Measurements from ENCODE around the gene ILKAP. TPM values are rescaled to one million over a fixed set of nuclear protein-coding genes. Genes with fewer than 3 reads are reported as not detected.

Gene ILKAP
- total and polyA plus RNA-seq, 2 of the 4 experiments (the other 2 are of a cell fraction), result 13.3 to 44.2 TPM

DNA sequence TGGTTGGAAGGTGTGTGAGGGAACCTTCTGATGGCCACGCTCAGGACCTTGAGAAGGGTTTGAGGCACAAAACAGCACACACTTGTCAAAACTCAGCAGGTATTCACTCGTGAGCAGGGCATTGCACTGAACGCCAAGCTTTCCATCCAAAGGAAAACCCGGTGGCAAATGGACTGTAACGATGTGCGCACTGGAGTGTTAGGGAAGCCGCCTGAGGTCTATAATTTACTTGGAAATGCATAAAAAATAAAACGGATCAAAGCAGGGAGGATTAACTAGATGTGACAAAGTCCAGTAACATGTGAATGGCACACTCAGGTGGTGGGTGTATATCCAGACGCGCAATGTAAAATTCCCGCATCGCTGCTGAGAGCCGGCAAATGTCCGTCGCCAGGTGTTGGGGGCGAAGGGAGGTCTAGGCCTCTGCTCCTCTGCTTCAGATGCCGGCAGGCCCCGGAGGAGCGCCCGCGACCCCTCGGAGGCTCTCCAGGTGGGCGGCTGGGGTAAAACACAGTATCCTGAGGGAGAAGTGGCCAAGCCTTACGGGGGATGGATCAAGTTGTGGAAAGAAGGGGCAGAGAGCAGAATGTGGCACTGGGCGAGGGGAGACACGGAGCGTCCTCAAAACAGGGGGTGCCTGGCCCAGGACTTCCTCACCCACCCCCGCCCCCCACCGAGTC, 21.0 kb upstream of the ILKAP start:
- no TSS peak for BruUV-seq (replicated peaks)
- Histone ChIP-seq H4K20me1 (ENCODE audit: insufficient read depth, low read length) (no peaks in the 10 kb centered on the region), H2AFZ (replicated peaks; ENCODE audit: low read length, poor library complexity) (no peak overlapping the region), H3K9me1 (ENCODE audit: insufficient read depth, low read length) (no peaks in the 10 kb centered on the region), H3K36me3 (ENCODE audit: control insufficient read depth, insufficient read depth, low read length) (no peaks in the 10 kb centered on the region), H4K8ac (ENCODE audit: low read depth in 2 of 2, low read length in 2 of 2) (no peak overlapping the region), H3K9me3 (ENCODE audit: control insufficient read depth, insufficient read depth, low read length) (no peaks in the 10 kb centered on the region), H3K18ac (ENCODE audit: low read depth, low read length) (no peak overlapping the region), H3K56ac (ENCODE audit: extremely low read depth, insufficient read depth, low read length) (no peak overlapping the region), H4K91ac (ENCODE audit: insufficient read depth, low read depth, low read length) (no peak overlapping the region), H3K27me3 (ENCODE audit: control insufficient read depth, insufficient read depth, low read length) (peaks cover 20% of the 10 kb centered on the region), H3K27ac (ENCODE audit: insufficient read depth, low read length) (no peak overlapping the region), H3K79me1 (ENCODE audit: low read depth in 1 of 2, low read length in 2 of 2) (no peaks in the 10 kb centered on the region), H3K4me1 (ENCODE audit: control insufficient read depth, insufficient read depth, low read length) (0 out of 2 replicates have a peak, but pooled peaks cover 2% of the 10 kb centered on the region), H2AK5ac (ENCODE audit: low read depth, low read length) (no peak overlapping the region), H2BK20ac (ENCODE audit: low read depth, low read length) (no peak overlapping the region), H2BK5ac (ENCODE audit: low read depth, low read length, poor library complexity, severe bottlenecking) (no peak overlapping the region), H3K14ac (replicated peaks; ENCODE audit: low read depth, low read length) (no peak overlapping the region), H3K4ac (ENCODE audit: low read depth, low read length) (no peak overlapping the region), H3K9ac (ENCODE audit: low read depth, low read length) (no peak overlapping the region), H2BK15ac (ENCODE audit: low read depth, low read length) (no peak overlapping the region), H3K4me3 (ENCODE audit: insufficient read depth, low read depth, low read length) (no peak overlapping the region), H4K5ac (ENCODE audit: low read depth, low read length) (no peak overlapping the region), H2AK9ac (replicated peaks; ENCODE audit: low read depth, low read length, poor library complexity) (no peak overlapping the region), H2BK120ac (ENCODE audit: low read depth, low read length) (no peak overlapping the region), H3K23ac (ENCODE audit: low read depth, low read length) (no peak overlapping the region), H3K4me2 (ENCODE audit: low read depth, low read length) (no peak overlapping the region)
- 92% methylated on average over 15 of the region's 29 CpGs; no CpG with 5 or more reads in 1 of the 2 experiments for WGBS, 2 experiments (ENCODE audit: extremely low coverage in 2 of 2, insufficient read length in 1 of 2)
- intact Hi-C loops (cut with micrococcal nuclease), result no loop called here
- ChIA-PET CTCF (no interaction called here), POLR2A (ENCODE audit: unreplicated experiment) (no interaction called here)
- no peak for TF ChIP-seq RAD21 (IDR thresholded peaks at IDR 0.05; ENCODE audit: low read length)
- TF ChIP-seq, protein P1, sequence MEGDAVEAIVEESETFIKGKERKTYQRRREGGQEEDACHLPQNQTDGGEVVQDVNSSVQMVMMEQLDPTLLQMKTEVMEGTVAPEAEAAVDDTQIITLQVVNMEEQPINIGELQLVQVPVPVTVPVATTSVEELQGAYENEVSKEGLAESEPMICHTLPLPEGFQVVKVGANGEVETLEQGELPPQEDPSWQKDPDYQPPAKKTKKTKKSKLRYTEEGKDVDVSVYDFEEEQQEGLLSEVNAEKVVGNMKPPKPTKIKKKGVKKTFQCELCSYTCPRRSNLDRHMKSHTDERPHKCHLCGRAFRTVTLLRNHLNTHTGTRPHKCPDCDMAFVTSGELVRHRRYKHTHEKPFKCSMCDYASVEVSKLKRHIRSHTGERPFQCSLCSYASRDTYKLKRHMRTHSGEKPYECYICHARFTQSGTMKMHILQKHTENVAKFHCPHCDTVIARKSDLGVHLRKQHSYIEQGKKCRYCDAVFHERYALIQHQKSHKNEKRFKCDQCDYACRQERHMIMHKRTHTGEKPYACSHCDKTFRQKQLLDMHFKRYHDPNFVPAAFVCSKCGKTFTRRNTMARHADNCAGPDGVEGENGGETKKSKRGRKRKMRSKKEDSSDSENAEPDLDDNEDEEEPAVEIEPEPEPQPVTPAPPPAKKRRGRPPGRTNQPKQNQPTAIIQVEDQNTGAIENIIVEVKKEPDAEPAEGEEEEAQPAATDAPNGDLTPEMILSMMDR (conservative IDR thresholded peaks at IDR 0.05; ENCODE audit: low read depth, low read length), result no peak
- no peak for TF ChIP-seq FOS (IDR thresholded peaks at IDR 0.05; ENCODE audit: low read depth, low read length)
- TF ChIP-seq RCOR1 (IDR thresholded peaks at IDR 0.05; ENCODE audit: insufficient replicate concordance, low read length), result no peak
- no peak for TF ChIP-seq MXI1 (IDR thresholded peaks at IDR 0.05; ENCODE audit: borderline replicate concordance, low read depth, low read length)
- TF ChIP-seq, protein P2, sequence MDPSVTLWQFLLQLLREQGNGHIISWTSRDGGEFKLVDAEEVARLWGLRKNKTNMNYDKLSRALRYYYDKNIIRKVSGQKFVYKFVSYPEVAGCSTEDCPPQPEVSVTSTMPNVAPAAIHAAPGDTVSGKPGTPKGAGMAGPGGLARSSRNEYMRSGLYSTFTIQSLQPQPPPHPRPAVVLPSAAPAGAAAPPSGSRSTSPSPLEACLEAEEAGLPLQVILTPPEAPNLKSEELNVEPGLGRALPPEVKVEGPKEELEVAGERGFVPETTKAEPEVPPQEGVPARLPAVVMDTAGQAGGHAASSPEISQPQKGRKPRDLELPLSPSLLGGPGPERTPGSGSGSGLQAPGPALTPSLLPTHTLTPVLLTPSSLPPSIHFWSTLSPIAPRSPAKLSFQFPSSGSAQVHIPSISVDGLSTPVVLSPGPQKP (IDR thresholded peaks at IDR 0.05; ENCODE audit: borderline replicate concordance, low read depth, low read length), result no peak
- TF ChIP-seq, protein P3, sequence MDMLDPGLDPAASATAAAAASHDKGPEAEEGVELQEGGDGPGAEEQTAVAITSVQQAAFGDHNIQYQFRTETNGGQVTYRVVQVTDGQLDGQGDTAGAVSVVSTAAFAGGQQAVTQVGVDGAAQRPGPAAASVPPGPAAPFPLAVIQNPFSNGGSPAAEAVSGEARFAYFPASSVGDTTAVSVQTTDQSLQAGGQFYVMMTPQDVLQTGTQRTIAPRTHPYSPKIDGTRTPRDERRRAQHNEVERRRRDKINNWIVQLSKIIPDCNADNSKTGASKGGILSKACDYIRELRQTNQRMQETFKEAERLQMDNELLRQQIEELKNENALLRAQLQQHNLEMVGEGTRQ (IDR thresholded peaks at IDR 0.05; ENCODE audit: low read depth, low read length), result no peak
- TF ChIP-seq SMC3 (IDR thresholded peaks at IDR 0.05; ENCODE audit: low read depth, low read length), result no peak
- no peak for TF ChIP-seq CEBPB (IDR thresholded peaks at IDR 0.05; ENCODE audit: low read depth, low read length)
- no peak for TF ChIP-seq MAZ (IDR thresholded peaks at IDR 0.05; ENCODE audit: borderline replicate concordance, low read depth, low read length)
- TF ChIP-seq POLR2A (IDR thresholded peaks at IDR 0.05; ENCODE audit: low read depth, low read length), result no peak
- TF ChIP-seq RFX5 (IDR thresholded peaks at IDR 0.05; ENCODE audit: low read depth, low read length), result no peak
- dilution Hi-C loops (cut with HindIII; ENCODE audit: low sequenced_read_pairs, unreplicated experiment), result no loop called here
- no peak for ATAC-seq (ENCODE audit: low read depth)
- in situ Hi-C loops (cut with MboI; ENCODE audit: low sequenced_read_pairs), result no loop called here
- DNase-seq, result no peak
